NCI-H1105 treated with DMSO at 0.1 percent for 48 hours (cell line): ENCODE measurements around the gene SYTL4.

ENCODE experiments used
- DNase-seq: peaks from one replicate; lab custom pipeline; 2025; lab: John Stamatoyannopoulos, UW

The SYTL4 gene

DNA sequence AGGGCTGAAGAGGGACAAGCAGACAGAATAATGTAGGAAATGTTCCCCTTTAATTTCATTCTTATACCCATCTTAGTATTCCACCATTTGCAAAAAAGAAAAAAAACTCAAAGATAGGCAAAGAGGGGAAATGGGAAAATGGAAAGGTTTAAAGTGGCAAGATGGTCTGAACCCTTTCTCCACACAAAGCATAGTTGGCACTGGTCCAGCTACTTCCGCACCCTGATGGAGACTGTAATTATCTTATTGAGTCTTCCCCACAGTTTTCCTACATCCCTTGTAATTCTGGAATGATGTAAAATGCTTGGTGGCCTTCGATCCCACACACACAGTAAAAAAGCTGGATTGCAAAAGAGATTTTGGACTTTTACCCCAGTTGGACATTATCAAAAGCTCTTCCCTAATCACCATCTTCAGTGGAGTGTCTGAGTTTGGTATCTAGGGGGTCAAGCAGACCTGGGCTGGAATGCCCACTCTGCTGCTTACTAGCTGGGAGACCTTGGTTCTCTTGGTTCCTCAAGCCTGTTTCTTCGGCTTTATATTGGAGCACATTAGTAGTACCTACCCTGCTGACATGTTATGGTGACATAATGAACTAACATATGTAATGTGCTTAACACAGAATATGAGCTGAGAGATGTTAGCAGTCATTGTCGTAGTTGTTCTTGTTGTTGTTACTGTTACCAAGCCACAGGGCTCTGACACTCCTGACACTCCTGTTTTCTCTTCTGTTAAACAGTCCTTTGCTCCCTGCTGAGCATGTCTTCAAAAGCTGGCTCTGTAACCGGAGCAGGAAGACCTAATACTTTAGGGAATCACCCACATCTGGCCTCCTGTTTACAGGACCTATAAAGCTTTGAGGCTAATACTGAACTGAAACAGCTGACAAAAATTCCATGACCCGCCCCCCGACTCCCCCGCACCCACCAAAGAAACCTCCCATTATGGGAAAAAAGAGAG, 83.2 kb downstream of the SYTL4 start:
- peak; percentile 12 for DNase-seq

DNA sequence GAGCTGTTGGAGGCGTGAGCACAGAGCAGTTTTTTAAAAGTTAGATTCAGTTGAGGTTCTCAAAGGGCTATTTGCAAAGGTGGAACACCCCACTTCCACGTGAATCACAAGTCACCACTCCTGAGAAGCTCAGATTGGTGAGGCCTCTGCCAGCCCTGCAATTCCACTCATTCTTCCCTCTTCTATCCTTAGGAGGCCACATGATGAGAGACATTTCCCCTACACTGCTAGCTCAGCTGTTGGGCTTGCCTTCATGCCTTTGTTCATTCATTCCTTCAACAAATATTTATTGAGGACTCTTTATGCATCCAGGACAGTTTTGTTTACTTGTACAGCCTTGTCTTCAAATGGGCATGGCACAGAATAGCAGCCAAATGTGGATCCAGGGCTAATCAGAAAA, 84.2 kb downstream of the SYTL4 start:
- DNase-seq = no peak

GRCh38 chrX:100647095-100647494, 84.8 kb downstream of the SYTL4 start:
- no peak for DNase-seq

DNA sequence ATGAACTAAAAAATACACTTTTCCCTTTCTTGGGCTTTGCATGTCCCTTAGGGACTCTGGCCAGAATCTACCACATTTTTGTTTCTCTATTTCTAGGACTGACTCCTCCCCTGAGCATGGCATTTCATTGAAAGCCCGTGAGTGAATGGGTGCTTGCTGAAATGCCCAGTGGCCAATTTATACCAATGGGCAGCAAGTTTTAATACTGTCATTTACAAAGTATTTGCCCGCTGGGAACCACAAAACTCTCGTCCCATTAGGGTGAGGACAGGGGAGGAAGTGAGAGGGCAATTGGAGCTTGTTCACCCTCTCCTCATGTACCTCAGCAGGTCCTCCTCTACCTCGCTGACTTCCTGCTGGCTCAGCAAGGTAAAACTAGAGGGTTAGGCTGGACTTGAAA, 86.8 kb downstream of the SYTL4 start:
- DNase-seq = no peak

- DNase-seq = no peak
These were observed 87.7 kb downstream of the SYTL4 start, which contains the start of gene SRPX2 for GRCh38 chrX:100643956-100644860. TSS of gene SRPX2 (plus strand) at chrX:100644199. CDS start at chrX:100646323, 2,124 bp downstream.

DNA sequence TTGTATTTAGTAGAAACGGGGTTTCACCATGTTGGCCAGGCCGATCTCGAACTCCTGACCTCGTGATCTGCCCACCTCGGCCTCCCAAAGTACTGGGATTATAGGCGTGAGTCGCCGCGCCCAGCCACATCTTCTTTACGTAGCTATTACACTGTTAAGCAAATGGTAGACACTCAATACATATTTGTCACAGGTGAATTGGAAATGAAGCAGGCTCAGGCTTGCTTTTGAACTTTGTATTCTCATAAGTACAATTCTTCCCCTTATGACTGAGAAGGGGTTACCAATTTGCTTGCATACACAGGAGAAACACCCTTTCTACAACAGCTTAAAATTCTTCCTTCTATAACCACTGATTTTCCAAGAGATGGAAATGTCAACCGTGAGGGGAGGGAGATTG, 88.7 kb downstream of the SYTL4 start:
- no peak for DNase-seq

GRCh38 chrX:100642290-100642689, 89.6 kb downstream of the SYTL4 start:
- no peak for DNase-seq

DNA sequence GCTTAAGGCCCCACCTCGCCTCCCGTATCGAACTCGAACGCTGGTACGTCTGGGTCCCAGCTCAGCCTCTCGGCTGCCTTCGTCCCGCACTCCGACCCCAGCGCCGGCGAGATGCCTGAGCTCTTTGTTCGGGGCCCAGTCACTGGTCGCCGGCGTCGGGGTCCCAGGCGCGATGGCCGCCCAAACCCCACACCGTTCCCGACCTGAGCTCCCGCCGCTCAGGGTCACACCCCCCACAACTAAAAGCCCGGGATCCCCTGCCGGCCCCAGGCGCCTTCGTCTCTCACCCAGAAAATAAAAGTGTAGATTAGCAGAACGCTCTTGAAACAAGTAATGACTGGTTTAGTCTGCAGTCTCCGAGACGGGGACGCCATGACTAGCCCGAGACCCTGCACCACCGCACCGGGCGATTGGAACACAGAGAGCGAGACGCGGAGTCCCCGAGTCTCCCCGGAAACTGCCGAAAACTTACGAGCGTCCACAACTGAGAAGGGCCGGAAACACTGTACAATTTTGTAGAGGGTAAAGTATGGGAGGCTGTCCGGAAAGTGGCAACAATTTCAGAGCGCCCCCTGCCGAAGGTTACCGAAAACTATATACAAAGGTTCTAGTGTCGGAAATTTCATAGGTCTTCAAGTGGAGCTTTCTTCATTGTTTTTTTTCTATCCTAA, 95.5 kb downstream of the SYTL4 start, which contains the start of gene TSPAN6:
Gene TSPAN6 (minus strand): TSS at position 486 of the 671 bp plus-strand sequence. CDS start 112 bp downstream, at position 374.
- DNase-seq = peak; percentile 85

DNA sequence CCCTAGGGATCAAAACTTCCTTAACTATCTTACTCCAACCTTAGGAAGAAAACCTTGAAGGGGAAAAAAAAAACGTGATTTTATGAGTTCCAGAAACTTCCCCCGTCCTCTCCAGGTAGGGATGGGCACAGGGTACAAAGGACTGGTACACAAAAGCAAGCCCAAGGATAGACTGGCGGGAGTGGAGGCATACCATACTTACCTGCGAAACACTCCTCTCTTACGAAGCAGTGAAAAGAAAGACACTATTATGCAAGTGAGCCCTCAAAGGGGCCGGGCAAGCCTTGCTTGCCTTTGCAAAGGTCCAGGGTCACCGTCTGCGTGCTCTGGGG, 96.0 kb downstream of the SYTL4 start:
- DNase-seq = peak; percentile 24

DNA sequence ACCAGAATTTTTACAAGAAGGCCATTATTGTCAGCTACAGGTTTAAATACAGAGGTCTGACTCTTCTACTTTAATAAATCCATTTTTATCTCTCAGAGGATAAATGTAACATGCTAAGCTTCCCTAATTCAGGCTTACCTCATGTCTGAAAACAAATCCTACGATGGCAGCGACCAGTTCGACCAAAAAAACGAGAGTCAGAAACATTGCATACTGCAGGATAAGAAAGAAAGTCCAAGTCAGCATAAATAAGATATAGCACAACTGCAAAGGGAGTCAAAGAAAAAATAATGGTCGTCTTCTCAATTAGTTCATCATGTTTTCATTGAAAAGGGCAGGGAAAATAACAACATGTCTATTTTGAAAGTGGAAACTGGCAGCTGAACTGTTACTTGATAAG, 96.9 kb downstream of the SYTL4 start:
- DNase-seq = no peak

DNA sequence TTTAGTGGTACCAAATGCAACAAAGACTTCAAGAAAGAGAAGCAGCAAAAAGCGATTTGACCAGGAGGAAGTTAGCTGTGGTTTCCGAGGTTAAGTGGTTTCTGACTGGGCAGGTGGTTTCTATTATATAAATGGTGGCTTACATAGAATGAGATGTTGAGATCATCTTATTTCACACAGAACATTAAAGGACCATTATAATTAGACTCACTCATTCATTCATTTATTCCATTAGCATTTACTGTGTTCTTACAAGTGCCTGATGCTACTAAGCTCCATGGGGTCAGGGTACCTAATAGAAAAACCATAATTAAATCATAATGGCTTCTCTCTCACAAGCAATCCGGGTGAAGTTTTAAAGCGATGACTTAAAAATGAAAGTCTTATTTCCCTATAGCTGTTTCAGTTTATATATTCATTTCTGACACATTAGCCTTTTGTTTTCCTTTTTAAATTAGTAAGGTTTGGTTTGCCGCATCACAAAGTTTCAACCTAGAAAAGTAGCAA, 105.9 kb downstream of the SYTL4 start:
- DNase-seq = no peak
